K562 (cell line): ENCODE results near the gene PRR36. TPM values are rescaled to one million over a fixed set of nuclear protein-coding genes. Genes with fewer than 3 reads are reported as not detected.

ENCODE experiments used
- CBX1 ChIP-seq: sonication (generic); IDR thresholded peaks from 2 replicates; pipeline ENCODE4 v1.6.1; 2016; ENCODE audit warnings: antibody characterized with exemption, low read depth, mild to moderate bottlenecking
- KDM4B ChIP-seq, 2 experiments: fragments of 450-650 bp in 1 of 2; sonication (generic) in 1 of 2; IDR thresholded peaks; 2 replicates each; pipeline ENCODE4 v1.6.1; 2016 to 2017; ENCODE audit warnings: borderline replicate concordance in 2 of 2, antibody characterized with exemption in 1 of 2, low read depth in 1 of 2, mild to moderate bottlenecking in 1 of 2
- MEF2D ChIP-seq: conservative IDR thresholded peaks from 2 replicates; pipeline ENCODE4 v1.6.1; 2016; ENCODE audit warnings: low read depth, missing genetic modification characterization, missing compliant biosample characterization
- NFIC ChIP-seq: fragments of 450-650 bp; IDR thresholded peaks from 2 replicates; pipeline ENCODE4 v1.6.1; 2017; ENCODE audit warnings: mild to moderate bottlenecking, inconsistent platforms
- RBM17 ChIP-seq: fragments of 200-400 bp; formaldehyde crosslinking; IDR thresholded peaks from 2 replicates; pipeline ENCODE4 v1.6.1; 2017; ENCODE audit warnings: low read depth, mild to moderate bottlenecking, low read length, borderline replicate concordance
- RBM25 ChIP-seq: fragments of 200-400 bp; formaldehyde crosslinking; IDR thresholded peaks from 2 replicates; pipeline ENCODE4 v1.6.1; 2018; ENCODE audit warnings: low read length, low read depth, moderate library complexity; ENCODE audit not compliant: severe bottlenecking
- RNF2 ChIP-seq: sonication (generic); IDR thresholded peaks from 2 replicates; pipeline ENCODE4 v1.6.1; 2016
- STAT5A ChIP-seq: IDR thresholded peaks from 2 replicates; pipeline ENCODE4 v1.6.1; 2012; ENCODE audit warnings: low read length, inconsistent platforms, borderline replicate concordance
- TAF15 ChIP-seq: fragments of 200-400 bp; formaldehyde crosslinking; IDR thresholded peaks from 2 replicates; pipeline ENCODE4 v1.6.1; 2017; ENCODE audit warnings: mild to moderate bottlenecking, low read depth, low read length, moderate library complexity
- ZNF212 ChIP-seq: fragments of 450-650 bp; formaldehyde crosslinking; IDR thresholded peaks from 2 replicates; pipeline ENCODE4 v1.4.0; 2020; ENCODE audit warnings: mild to moderate bottlenecking
- polyA plus RNA-seq, 8 experiments: library from polyadenylated mRNA; depleted of rRNA in 4 of 8; stranded (reverse) in 5 of 8; unstranded in 3 of 8; fragments of >200 nt; fragmentation: Nextera tagmentation in 2 of 8; fragmentation: Illumina TruSeq in 1 of 8; extraction: Ambion mirVana in 2 of 8; extraction: Trizol in 1 of 8; gene quantifications; 2 replicates each; pipeline versions ENCODE4 v1.2.1 to v1.2.3, GENCODE V29; 2011 to 2014; ENCODE audit warnings: inconsistent platforms in 1 of 8, missing spikeins in 1 of 8
- total RNA-seq, 7 experiments: library from RNA; depleted of rRNA in 6 of 7; stranded (reverse); fragments of >200 nt in 6 of 7; fragmentation: Illumina TruSeq in 2 of 7; extraction: Trizol in 2 of 7; gene quantifications; 2 replicates each; pipeline versions ENCODE4 v1.2.1 to v1.2.3, GENCODE V29; 2011 to 2021; ENCODE audit warnings: low replicate concordance in 1 of 7
- TF ChIP-seq, protein P1 (sequence below), 2 experiments: fragments of 150-350 bp in 1 of 2; IDR thresholded peaks; 2 replicates each; pipeline ENCODE4 v1.6.1; 2012 to 2016; ENCODE audit warnings: low read depth in 2 of 2, low read length in 2 of 2, mild to moderate bottlenecking in 1 of 2, moderate library complexity in 1 of 2
- TF ChIP-seq, protein P2 (sequence below): fragments of 150-350 bp; IDR thresholded peaks from 2 replicates; pipeline ENCODE4 v1.6.1; 2014; ENCODE audit warnings: low read depth, mild to moderate bottlenecking, low read length, borderline replicate concordance
- TF ChIP-seq, protein P3 (sequence below): fragments of 250-450 bp; sonication (Bioruptor Pico); IDR thresholded peaks from 2 replicates; pipeline ENCODE4 v1.8.0; 2021; ENCODE audit warnings: moderate library complexity, mild to moderate bottlenecking, inconsistent platforms
- TF ChIP-seq, protein P4 (sequence below), 3 experiments: fragments of 200-800 bp in 1 of 3; fragments of 250-450 bp in 1 of 3; fragments of 450-650 bp in 1 of 3; sonication (Bioruptor Pico) in 1 of 3; sonication (Bioruptor generic) in 1 of 3; formaldehyde crosslinking in 1 of 3; IDR thresholded peaks; 2 replicates each; pipeline versions ENCODE4 v1.6.1 to v1.8.0; 2016 to 2022; ENCODE audit warnings: mild to moderate bottlenecking in 2 of 3, missing genetic modification characterization in 2 of 3, missing compliant biosample characterization in 1 of 3, moderate library complexity in 1 of 3

PRR36 gene
- total and polyA plus RNA-seq, 9 of the 15 experiments (the other 6 are each of a cell fraction or from before 2014, with no cell fraction given) = 0.05 to 0.42 (median 0.06) TPM; not detected in 6

DNA sequence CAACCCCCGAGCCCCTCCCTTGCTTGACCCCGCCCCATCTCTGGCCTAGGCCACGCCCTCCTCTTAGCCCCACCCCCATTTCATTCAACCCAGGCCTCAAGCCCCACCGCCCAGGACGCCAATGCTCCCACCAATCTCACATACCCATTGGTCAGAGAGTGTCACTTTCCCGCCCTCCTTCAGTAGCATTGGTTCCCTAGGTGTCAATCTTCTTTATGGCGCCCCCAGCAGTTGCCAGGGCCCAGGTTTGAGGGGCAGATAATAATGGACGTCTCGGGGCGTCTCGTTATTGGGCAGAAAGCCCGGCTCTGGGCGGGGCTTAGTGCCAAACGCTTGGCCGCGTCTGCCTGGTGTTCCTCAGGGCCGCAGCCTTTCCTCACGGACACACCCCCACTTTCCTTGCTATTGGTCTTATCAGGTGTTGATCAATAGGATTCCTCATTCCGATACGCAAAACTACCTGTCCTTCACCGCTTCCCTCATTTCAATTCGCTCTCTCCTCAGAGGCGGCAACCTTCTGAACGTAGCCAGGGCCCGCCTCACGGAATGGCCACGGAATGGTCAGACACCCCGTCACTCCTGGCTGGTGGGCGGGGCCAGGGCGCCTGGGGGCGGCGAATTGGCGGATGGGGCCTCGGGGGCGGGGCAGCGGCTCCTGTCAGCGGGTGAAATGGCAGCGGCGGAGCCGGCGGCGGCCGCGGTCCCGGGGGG, 44.5 kb downstream of the PRR36 start, which contains the start of gene EVI5L (continued):
- TF ChIP-seq, protein P1, sequence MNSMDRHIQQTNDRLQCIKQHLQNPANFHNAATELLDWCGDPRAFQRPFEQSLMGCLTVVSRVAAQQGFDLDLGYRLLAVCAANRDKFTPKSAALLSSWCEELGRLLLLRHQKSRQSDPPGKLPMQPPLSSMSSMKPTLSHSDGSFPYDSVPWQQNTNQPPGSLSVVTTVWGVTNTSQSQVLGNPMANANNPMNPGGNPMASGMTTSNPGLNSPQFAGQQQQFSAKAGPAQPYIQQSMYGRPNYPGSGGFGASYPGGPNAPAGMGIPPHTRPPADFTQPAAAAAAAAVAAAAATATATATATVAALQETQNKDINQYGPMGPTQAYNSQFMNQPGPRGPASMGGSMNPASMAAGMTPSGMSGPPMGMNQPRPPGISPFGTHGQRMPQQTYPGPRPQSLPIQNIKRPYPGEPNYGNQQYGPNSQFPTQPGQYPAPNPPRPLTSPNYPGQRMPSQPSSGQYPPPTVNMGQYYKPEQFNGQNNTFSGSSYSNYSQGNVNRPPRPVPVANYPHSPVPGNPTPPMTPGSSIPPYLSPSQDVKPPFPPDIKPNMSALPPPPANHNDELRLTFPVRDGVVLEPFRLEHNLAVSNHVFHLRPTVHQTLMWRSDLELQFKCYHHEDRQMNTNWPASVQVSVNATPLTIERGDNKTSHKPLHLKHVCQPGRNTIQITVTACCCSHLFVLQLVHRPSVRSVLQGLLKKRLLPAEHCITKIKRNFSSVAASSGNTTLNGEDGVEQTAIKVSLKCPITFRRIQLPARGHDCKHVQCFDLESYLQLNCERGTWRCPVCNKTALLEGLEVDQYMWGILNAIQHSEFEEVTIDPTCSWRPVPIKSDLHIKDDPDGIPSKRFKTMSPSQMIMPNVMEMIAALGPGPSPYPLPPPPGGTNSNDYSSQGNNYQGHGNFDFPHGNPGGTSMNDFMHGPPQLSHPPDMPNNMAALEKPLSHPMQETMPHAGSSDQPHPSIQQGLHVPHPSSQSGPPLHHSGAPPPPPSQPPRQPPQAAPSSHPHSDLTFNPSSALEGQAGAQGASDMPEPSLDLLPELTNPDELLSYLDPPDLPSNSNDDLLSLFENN (IDR thresholded peaks at IDR 0.05; ENCODE audit: low read depth in 2 of 2, low read length in 2 of 2) = no peak
- TF ChIP-seq RBM25 (peak; percentile 66), MEF2D (no peak), KDM4B (IDR thresholded peaks at IDR 0.05; ENCODE audit: borderline replicate concordance in 2 of 2, low read depth in 1 of 2) (no peak), ZNF212 (CRISPR knock-in tag) (no peak), STAT5A (no peak), RBM17 (no peak), RNF2 (peak; percentile 35; the same call in 1 of the 2 replicates), NFIC (0 out of 2 replicates have a peak, but pooled peaks have one; percentile 2), TAF15 (no peak), CBX1 (no peak)
- TF ChIP-seq, protein P2, sequence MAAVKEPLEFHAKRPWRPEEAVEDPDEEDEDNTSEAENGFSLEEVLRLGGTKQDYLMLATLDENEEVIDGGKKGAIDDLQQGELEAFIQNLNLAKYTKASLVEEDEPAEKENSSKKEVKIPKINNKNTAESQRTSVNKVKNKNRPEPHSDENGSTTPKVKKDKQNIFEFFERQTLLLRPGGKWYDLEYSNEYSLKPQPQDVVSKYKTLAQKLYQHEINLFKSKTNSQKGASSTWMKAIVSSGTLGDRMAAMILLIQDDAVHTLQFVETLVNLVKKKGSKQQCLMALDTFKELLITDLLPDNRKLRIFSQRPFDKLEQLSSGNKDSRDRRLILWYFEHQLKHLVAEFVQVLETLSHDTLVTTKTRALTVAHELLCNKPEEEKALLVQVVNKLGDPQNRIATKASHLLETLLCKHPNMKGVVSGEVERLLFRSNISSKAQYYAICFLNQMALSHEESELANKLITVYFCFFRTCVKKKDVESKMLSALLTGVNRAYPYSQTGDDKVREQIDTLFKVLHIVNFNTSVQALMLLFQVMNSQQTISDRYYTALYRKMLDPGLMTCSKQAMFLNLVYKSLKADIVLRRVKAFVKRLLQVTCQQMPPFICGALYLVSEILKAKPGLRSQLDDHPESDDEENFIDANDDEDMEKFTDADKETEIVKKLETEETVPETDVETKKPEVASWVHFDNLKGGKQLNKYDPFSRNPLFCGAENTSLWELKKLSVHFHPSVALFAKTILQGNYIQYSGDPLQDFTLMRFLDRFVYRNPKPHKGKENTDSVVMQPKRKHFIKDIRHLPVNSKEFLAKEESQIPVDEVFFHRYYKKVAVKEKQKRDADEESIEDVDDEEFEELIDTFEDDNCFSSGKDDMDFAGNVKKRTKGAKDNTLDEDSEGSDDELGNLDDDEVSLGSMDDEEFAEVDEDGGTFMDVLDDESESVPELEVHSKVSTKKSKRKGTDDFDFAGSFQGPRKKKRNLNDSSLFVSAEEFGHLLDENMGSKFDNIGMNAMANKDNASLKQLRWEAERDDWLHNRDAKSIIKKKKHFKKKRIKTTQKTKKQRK = peak; percentile 98
- TF ChIP-seq, protein P3, sequence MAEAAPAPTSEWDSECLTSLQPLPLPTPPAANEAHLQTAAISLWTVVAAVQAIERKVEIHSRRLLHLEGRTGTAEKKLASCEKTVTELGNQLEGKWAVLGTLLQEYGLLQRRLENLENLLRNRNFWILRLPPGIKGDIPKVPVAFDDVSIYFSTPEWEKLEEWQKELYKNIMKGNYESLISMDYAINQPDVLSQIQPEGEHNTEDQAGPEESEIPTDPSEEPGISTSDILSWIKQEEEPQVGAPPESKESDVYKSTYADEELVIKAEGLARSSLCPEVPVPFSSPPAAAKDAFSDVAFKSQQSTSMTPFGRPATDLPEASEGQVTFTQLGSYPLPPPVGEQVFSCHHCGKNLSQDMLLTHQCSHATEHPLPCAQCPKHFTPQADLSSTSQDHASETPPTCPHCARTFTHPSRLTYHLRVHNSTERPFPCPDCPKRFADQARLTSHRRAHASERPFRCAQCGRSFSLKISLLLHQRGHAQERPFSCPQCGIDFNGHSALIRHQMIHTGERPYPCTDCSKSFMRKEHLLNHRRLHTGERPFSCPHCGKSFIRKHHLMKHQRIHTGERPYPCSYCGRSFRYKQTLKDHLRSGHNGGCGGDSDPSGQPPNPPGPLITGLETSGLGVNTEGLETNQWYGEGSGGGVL = no peak
- TF ChIP-seq, protein P4, sequence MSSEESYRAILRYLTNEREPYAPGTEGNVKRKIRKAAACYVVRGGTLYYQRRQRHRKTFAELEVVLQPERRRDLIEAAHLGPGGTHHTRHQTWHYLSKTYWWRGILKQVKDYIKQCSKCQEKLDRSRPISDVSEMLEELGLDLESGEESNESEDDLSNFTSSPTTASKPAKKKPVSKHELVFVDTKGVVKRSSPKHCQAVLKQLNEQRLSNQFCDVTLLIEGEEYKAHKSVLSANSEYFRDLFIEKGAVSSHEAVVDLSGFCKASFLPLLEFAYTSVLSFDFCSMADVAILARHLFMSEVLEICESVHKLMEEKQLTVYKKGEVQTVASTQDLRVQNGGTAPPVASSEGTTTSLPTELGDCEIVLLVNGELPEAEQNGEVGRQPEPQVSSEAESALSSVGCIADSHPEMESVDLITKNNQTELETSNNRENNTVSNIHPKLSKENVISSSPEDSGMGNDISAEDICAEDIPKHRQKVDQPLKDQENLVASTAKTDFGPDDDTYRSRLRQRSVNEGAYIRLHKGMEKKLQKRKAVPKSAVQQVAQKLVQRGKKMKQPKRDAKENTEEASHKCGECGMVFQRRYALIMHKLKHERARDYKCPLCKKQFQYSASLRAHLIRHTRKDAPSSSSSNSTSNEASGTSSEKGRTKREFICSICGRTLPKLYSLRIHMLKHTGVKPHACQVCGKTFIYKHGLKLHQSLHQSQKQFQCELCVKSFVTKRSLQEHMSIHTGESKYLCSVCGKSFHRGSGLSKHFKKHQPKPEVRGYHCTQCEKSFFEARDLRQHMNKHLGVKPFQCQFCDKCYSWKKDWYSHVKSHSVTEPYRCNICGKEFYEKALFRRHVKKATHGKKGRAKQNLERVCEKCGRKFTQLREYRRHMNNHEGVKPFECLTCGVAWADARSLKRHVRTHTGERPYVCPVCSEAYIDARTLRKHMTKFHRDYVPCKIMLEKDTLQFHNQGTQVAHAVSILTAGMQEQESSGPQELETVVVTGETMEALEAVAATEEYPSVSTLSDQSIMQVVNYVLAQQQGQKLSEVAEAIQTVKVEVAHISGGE (CRISPR knock-in tag; IDR thresholded peaks at IDR 0.05) = no peak
